CD14-positive monocyte (primary cell): ENCODE data around the gene MIA3. TPM values are rescaled to one million over a fixed set of nuclear protein-coding genes. Genes with fewer than 3 reads are reported as not detected.
"Not testable (repeated sequence)": the region's sequence is repeated elsewhere in the genome, so short reads cannot be mapped to it uniquely, and the experiment has no call there.

Experiments used
- DNase-seq, 3 donors: peaks; one replicate each; pipeline ENCODE4 v3.0.0-alpha.2; 2011 to 2022
- H2AFZ ChIP-seq: 2 replicates; pipeline ENCODE4 v1.6.0; 2012; ENCODE audit warnings: mild to moderate bottlenecking, low read depth, low read length, inconsistent platforms; ENCODE audit not compliant: insufficient read depth, poor library complexity, severe bottlenecking
- H3K27ac ChIP-seq, 2 donors: 1 replicate in 1 of 2; 2 replicates in 1 of 2; pipeline ENCODE4 v1.5.1; 2012 to 2013; ENCODE audit warnings: low read length in 2 of 2, control low read depth in 1 of 2, inconsistent platforms in 1 of 2, low read depth in 1 of 2, mild to moderate bottlenecking in 1 of 2
- H3K27me3 ChIP-seq, 2 donors: one replicate each; pipeline versions ENCODE4 v1.6.0 to v1.6.1; 2011 to 2013; ENCODE audit warnings: low read length in 2 of 2; ENCODE audit not compliant: control insufficient read depth in 2 of 2, insufficient read depth in 2 of 2
- H3K36me3 ChIP-seq, 2 donors: replicated peaks in 1 of 2; 1 replicate in 1 of 2; 2 replicates in 1 of 2; pipeline versions ENCODE4 v1.5.1 to v1.6.1; 2012 to 2013; ENCODE audit warnings: low read length in 2 of 2, control low read depth in 1 of 2, inconsistent platforms in 1 of 2, mild to moderate bottlenecking in 1 of 2; ENCODE audit not compliant: insufficient read depth in 2 of 2, control insufficient read depth in 1 of 2
- H3K4me1 ChIP-seq, 2 donors: 1 replicate in 1 of 2; 2 replicates in 1 of 2; pipeline versions ENCODE4 v1.5.1 to v1.6.1; 2012 to 2013; ENCODE audit warnings: low read length in 2 of 2, control low read depth in 1 of 2, inconsistent platforms in 1 of 2, mild to moderate bottlenecking in 1 of 2, moderate library complexity in 1 of 2; ENCODE audit not compliant: insufficient read depth in 2 of 2, control insufficient read depth in 1 of 2
- H3K4me2 ChIP-seq: replicated peaks from 2 replicates; pipeline ENCODE3; 2012; ENCODE audit warnings: low read length, moderate library complexity, mild to moderate bottlenecking; ENCODE audit not compliant: poor library complexity, severe bottlenecking; ENCODE audit errors: extremely low read depth
- H3K4me3 ChIP-seq, 3 experiments: fragments of 200-600 bp in 1 of 3; sonication (generic) in 1 of 3; replicated peaks in 1 of 3; 1 replicate in 2 of 3; 2 replicates in 1 of 3; pipeline ENCODE4 v1.5.1; 2011 to 2013; ENCODE audit warnings: low read length in 3 of 3, mild to moderate bottlenecking in 3 of 3, control low read depth in 2 of 3, low read depth in 2 of 3, inconsistent platforms in 1 of 3, moderate library complexity in 1 of 3
- H3K79me2 ChIP-seq: 2 replicates; pipeline ENCODE4 v1.6.0; 2012; ENCODE audit warnings: mild to moderate bottlenecking, control low read depth, inconsistent platforms, low read length, moderate library complexity; ENCODE audit not compliant: insufficient read depth
- H3K9ac ChIP-seq: 2 replicates; pipeline ENCODE4 v1.6.0; 2017; ENCODE audit warnings: low read length, mild to moderate bottlenecking; ENCODE audit not compliant: insufficient read depth, poor library complexity, severe bottlenecking
- H3K9me3 ChIP-seq, 2 donors: replicated peaks in 1 of 2; 1 replicate in 1 of 2; 2 replicates in 1 of 2; pipeline versions ENCODE4 v1.5.1 to v1.6.1; 2012 to 2013; ENCODE audit warnings: low read length in 2 of 2, control low read depth in 1 of 2; ENCODE audit not compliant: control insufficient read depth in 1 of 2, insufficient read depth in 1 of 2
- H4K20me1 ChIP-seq: 2 replicates; pipeline ENCODE4 v1.6.0; 2012; ENCODE audit warnings: mild to moderate bottlenecking, low read length, control low read depth, moderate library complexity; ENCODE audit not compliant: insufficient read depth
- H3K27ac Mint-ChIP-seq, 7 donors: one replicate each; pipeline ENCODE4 v1.8.0; 2020; ENCODE audit warnings: mild to moderate bottlenecking in 7 of 7, mixed read lengths in 7 of 7, moderate library complexity in 6 of 7, inconsistent platforms in 2 of 7
- H3K27me3 Mint-ChIP-seq, 3 donors: one replicate each; pipeline ENCODE4 v1.8.0; 2021 to 2022; ENCODE audit warnings: low read depth in 3 of 3, mild to moderate bottlenecking in 3 of 3, mixed read lengths in 3 of 3, moderate library complexity in 3 of 3, inconsistent platforms in 1 of 3
- H3K36me3 Mint-ChIP-seq, 2 donors: one replicate each; pipeline ENCODE4 v1.8.0; 2020; ENCODE audit warnings: mixed read lengths in 2 of 2, inconsistent platforms in 1 of 2, mild to moderate bottlenecking in 1 of 2
- H3K4me1 Mint-ChIP-seq: one replicate; pipeline ENCODE4 v1.8.0; 2020; ENCODE audit warnings: mild to moderate bottlenecking, mixed read lengths
- H3K4me3 Mint-ChIP-seq, 2 donors: one replicate each; pipeline ENCODE4 v1.8.0; 2020; ENCODE audit warnings: mild to moderate bottlenecking in 2 of 2, mixed read lengths in 2 of 2, moderate library complexity in 1 of 2
- H3K9me3 Mint-ChIP-seq, 7 donors: one replicate each; pipeline ENCODE4 v1.8.0; 2020 to 2022; ENCODE audit warnings: mixed read lengths in 7 of 7, mild to moderate bottlenecking in 6 of 7, moderate library complexity in 6 of 7, inconsistent platforms in 2 of 7
- WGBS: methylation state at CpG from one replicate; pipeline ENCODE4 v1.1.5; 2013; ENCODE audit warnings: missing lambda C conversion rate; ENCODE audit not compliant: insufficient coverage; 5-methylcytosine and 5-hydroxymethylcytosine counted together
- intact Hi-C, 2 donors: fragments of 100-400 bp; cut with micrococcal nuclease; formaldehyde crosslinking; loops; one replicate each; pipeline versions ENCODE4 v1.15.0 to v1.15.1; 2023
- polyA plus RNA-seq, 3 donors: library from polyadenylated mRNA; depleted of rRNA in 1 of 3; unstranded in 2 of 3; stranded (reverse) in 1 of 3; fragments of 300-500 nt in 2 of 3; fragments of >200 nt in 1 of 3; fragmentation: Illumina TruSeq in 2 of 3; gene quantifications; 1 replicate in 2 of 3; 2 replicates in 1 of 3; pipeline ENCODE4 v1.2.3, GENCODE V29; 2012 to 2021
- TF ChIP-seq, protein P1 (sequence below): fragments of 200-600 bp; IDR thresholded peaks from one replicate; pipeline ENCODE4 v1.8.0; 2022; ENCODE audit warnings: antibody characterized with exemption, mild to moderate bottlenecking

Gene MIA3
- polyA plus RNA-seq, 3 donors: 19.8 to 37.1 (median 36.6) TPM

GRCh38 chr1:222601257-222601656, 16.6 kb upstream of the MIA3 start:
- Mint-ChIP-seq H3K9me3 (no peaks in the 10 kb centered on the region), H3K27ac (no peak overlapping the region), H3K4me1 (peaks cover 1% of the 10 kb centered on the region), H3K36me3 (no peaks in the 10 kb centered on the region), H3K27me3 (peaks cover 1 to 9% (median 5%) of the 10 kb centered on the region in 3 donors), H3K4me3 (no peak overlapping the region)
- DNase-seq: no peak
- Histone ChIP-seq H4K20me1 (no peaks in the 10 kb centered on the region), H3K36me3 (no peaks in the 10 kb centered on the region), H3K79me2 (no peaks in the 10 kb centered on the region), H3K9ac (no peak overlapping the region), H3K27me3 (no peaks in the 10 kb centered on the region), H3K4me2 (no peak overlapping the region), H3K27ac (no peak overlapping the region), H3K9me3 (no peaks in the 10 kb centered on the region), H3K4me1 (no peaks in the 10 kb centered on the region), H3K4me3 (no peak overlapping the region), H2AFZ (peak overlapping the region; percentile 35)
- no CpG with 5 or more reads among the region's 3 CpGs for WGBS
- TF ChIP-seq, protein P1, sequence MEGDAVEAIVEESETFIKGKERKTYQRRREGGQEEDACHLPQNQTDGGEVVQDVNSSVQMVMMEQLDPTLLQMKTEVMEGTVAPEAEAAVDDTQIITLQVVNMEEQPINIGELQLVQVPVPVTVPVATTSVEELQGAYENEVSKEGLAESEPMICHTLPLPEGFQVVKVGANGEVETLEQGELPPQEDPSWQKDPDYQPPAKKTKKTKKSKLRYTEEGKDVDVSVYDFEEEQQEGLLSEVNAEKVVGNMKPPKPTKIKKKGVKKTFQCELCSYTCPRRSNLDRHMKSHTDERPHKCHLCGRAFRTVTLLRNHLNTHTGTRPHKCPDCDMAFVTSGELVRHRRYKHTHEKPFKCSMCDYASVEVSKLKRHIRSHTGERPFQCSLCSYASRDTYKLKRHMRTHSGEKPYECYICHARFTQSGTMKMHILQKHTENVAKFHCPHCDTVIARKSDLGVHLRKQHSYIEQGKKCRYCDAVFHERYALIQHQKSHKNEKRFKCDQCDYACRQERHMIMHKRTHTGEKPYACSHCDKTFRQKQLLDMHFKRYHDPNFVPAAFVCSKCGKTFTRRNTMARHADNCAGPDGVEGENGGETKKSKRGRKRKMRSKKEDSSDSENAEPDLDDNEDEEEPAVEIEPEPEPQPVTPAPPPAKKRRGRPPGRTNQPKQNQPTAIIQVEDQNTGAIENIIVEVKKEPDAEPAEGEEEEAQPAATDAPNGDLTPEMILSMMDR: no peak
- intact Hi-C loops: no loop called here

DNA sequence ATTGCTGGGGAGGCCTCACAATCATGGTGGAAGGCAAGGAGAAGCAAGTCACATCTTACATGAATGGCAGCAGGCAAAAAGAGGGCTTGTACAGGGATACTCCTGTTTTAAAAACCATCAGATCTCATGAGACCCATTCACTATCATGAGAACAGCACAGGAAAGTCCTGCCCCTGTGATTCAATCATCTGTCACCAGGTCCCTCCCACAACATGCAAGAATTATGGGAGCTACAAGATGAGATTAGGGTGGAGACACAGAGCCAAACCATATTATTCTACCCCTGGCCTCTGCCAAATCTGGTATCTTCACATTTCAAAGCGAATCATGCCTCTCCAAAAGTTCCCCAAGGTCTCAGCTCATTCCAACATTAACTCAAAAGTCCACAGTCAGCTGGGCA, 11.1 kb upstream of the MIA3 start:
- Mint-ChIP-seq H3K27me3 (peaks cover 0 to 13% (median 7%) of the 10 kb centered on the region in 3 donors), H3K4me1 (no peaks in the 10 kb centered on the region), H3K27ac (peak overlapping the region in 1 of 7 donors; percentile 60), H3K36me3 (no peaks in the 10 kb centered on the region), H3K9me3 (peaks cover 2 to 13% (median 6%) of the 10 kb centered on the region in 7 donors), H3K4me3 (no peak overlapping the region)
- TF ChIP-seq, protein P1: no peak
- Histone ChIP-seq H3K79me2 (no peaks in the 10 kb centered on the region), H3K9ac (no peak overlapping the region), H4K20me1 (no peaks in the 10 kb centered on the region), H3K27ac (no peak overlapping the region), H3K36me3 (no peaks in the 10 kb centered on the region), H2AFZ (no peak overlapping the region), H3K27me3 (no peaks in the 10 kb centered on the region), H3K4me3 (no peak overlapping the region), H3K4me2 (no peak overlapping the region), H3K4me1 (no peaks in the 10 kb centered on the region), H3K9me3 (no peaks in the 10 kb centered on the region)
- intact Hi-C loops: no loop called here
- DNase-seq: no peak
- 100% methylated on average over 1 of the region's 1 CpG for WGBS

DNA sequence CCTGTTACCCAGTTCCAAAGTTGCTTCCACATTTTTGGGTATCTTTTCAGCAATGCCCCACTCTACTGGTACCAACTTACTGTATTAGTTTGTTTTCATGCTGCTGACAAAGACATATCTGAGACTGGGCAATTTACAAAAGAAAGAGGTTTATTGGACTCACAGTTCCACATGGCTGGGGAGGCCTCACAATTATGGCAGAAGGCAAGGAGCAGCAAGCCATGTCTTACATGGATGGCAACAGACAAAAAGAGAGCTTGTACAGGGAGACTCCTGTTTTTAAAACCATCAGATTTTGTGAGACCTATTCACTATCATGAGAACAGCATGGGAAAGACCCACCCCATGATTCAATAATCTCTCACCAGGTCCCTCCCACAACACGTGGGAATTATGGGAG, 8.8 kb upstream of the MIA3 start:
- H3K9ac ChIP-seq, DNase-seq, H3K4me3 ChIP-seq, H3K4me1 Mint-ChIP-seq, H3K4me3 Mint-ChIP-seq, intact Hi-C loops, H3K36me3 Mint-ChIP-seq, H3K79me2 ChIP-seq, H3K36me3 ChIP-seq, H2AFZ ChIP-seq, H4K20me1 ChIP-seq, H3K4me1 ChIP-seq, H3K27ac Mint-ChIP-seq, H3K27ac ChIP-seq, H3K9me3 ChIP-seq, H3K4me2 ChIP-seq: not testable (repeated sequence)
- peaks cover 3 to 13% of the 10 kb centered on the region in 2 donors for H3K27me3 ChIP-seq
- no CpG with 5 or more reads among the region's 1 CpG for WGBS
- peaks cover 2 to 15% (median 9%) of the 10 kb centered on the region in 7 donors for H3K9me3 Mint-ChIP-seq
- H3K27me3 Mint-ChIP-seq: peaks cover 4 to 17% (median 16%) of the 10 kb centered on the region in 3 donors
